GM15510 (cell line): Measurements from ENCODE around the gene THSD7A.

Experiments
- POLR2A ChIP-seq: IDR thresholded peaks from 3 replicates; pipeline ENCODE4 v1.6.1; 2011; ENCODE audit warnings: borderline replicate concordance; ENCODE audit not compliant: insufficient read length; ENCODE audit errors: extremely low read depth

The THSD7A gene

GRCh38 chr7:11416641-11417458, 415.1 kb downstream of the THSD7A start:
- TF ChIP-seq POLR2A: no peak

GRCh38 chr7:11415101-11415500, 416.9 kb downstream of the THSD7A start:
- TF ChIP-seq POLR2A: no peak

- TF ChIP-seq POLR2A: no peak
Observed at GRCh38 chr7:11413901-11414300, 418.1 kb downstream of the THSD7A start.

- no peak for TF ChIP-seq POLR2A
Observed at GRCh38 chr7:11412036-11412435, 420.0 kb downstream of the THSD7A start.

GRCh38 chr7:11410656-11411644, 421.0 kb downstream of the THSD7A start:
- no peak for TF ChIP-seq POLR2A

GRCh38 chr7:11404355-11404754, 427.6 kb downstream of the THSD7A start:
- no peak for TF ChIP-seq POLR2A

GRCh38 chr7:11403781-11404180, 428.2 kb downstream of the THSD7A start:
- TF ChIP-seq POLR2A: no peak

GRCh38 chr7:11394438-11394837, 437.6 kb downstream of the THSD7A start:
- no peak for TF ChIP-seq POLR2A

- no peak for TF ChIP-seq POLR2A
Observed at GRCh38 chr7:11379641-11380040, 452.4 kb downstream of the THSD7A start.

GRCh38 chr7:11376529-11376928, 455.5 kb downstream of the THSD7A start:
- TF ChIP-seq POLR2A: no peak

- no peak for TF ChIP-seq POLR2A
Observed at GRCh38 chr7:11374629-11375028, 457.4 kb downstream of the THSD7A start.

GRCh38 chr7:11373546-11374142, 458.4 kb downstream of the THSD7A start:
- TF ChIP-seq POLR2A: no peak

- TF ChIP-seq POLR2A: no peak
Observed at GRCh38 chr7:11369696-11370095, 462.3 kb downstream of the THSD7A start.

- TF ChIP-seq POLR2A: no peak
Observed at GRCh38 chr7:11366118-11366517, 465.9 kb downstream of the THSD7A start.

- no peak for TF ChIP-seq POLR2A
Observed at GRCh38 chr7:11358637-11359036, 473.4 kb downstream of the THSD7A start.
